Fibroblast of peridontal ligament (primary cell): Measurements from ENCODE around the gene MACROD2.
A peak's percentile ranks its signal among the peaks of the same experiment; 100 is the strongest.

Experiments
- DNase-seq: peaks from one replicate; pipeline ENCODE4 v3.0.0-alpha.2; 2010; ENCODE audit errors: extremely low read depth

MACROD2 gene

GRCh38 chr20:15656124-15656523, 1660.8 kb downstream of the MACROD2 start:
- no peak for DNase-seq

GRCh38 chr20:15658295-15658694, 1663.0 kb downstream of the MACROD2 start:
- DNase-seq = no peak

- peak; percentile 78 for DNase-seq
These were observed 1677.9 kb downstream of the MACROD2 start for GRCh38 chr20:15673206-15673605.

- DNase-seq = no peak
These were observed 1679.1 kb downstream of the MACROD2 start for GRCh38 chr20:15674253-15675060.

GRCh38 chr20:15675061-15675514, 1679.8 kb downstream of the MACROD2 start:
- no peak for DNase-seq

GRCh38 chr20:15675813-15676484, 1680.6 kb downstream of the MACROD2 start:
- DNase-seq = no peak

GRCh38 chr20:15676815-15677214, 1681.5 kb downstream of the MACROD2 start:
- DNase-seq = no peak

- DNase-seq = no peak
These were observed 1687.4 kb downstream of the MACROD2 start for GRCh38 chr20:15682690-15683089.

- DNase-seq = no peak
These were observed 1697.3 kb downstream of the MACROD2 start for GRCh38 chr20:15692570-15692969.

- peak; percentile 9 for DNase-seq
These were observed 1704.3 kb downstream of the MACROD2 start for GRCh38 chr20:15699431-15700146.

GRCh38 chr20:15700147-15700765, 1704.9 kb downstream of the MACROD2 start:
- DNase-seq = peak; percentile 53

- DNase-seq = peak; percentile 76
These were observed 1706.8 kb downstream of the MACROD2 start for GRCh38 chr20:15702161-15702560.

- peak; percentile 5 for DNase-seq
These were observed 1708.0 kb downstream of the MACROD2 start for GRCh38 chr20:15703171-15703911.

GRCh38 chr20:15705975-15706374, 1710.7 kb downstream of the MACROD2 start:
- DNase-seq = no peak

- no peak for DNase-seq
These were observed 1711.4 kb downstream of the MACROD2 start for GRCh38 chr20:15706719-15707118.

- DNase-seq = no peak
These were observed 1713.8 kb downstream of the MACROD2 start for GRCh38 chr20:15708984-15709598.

GRCh38 chr20:15710636-15711035, 1715.3 kb downstream of the MACROD2 start:
- DNase-seq = no peak

GRCh38 chr20:15711177-15711576, 1715.9 kb downstream of the MACROD2 start:
- DNase-seq = no peak

- DNase-seq = no peak
These were observed 1720.9 kb downstream of the MACROD2 start for GRCh38 chr20:15716256-15716655.

- DNase-seq = no peak
These were observed 1731.1 kb downstream of the MACROD2 start for GRCh38 chr20:15726416-15726815.

- no peak for DNase-seq
These were observed 1738.7 kb downstream of the MACROD2 start for GRCh38 chr20:15734052-15734451.
